Kidney (tissue), 14 donors: ENCODE results near the gene ZNF630. TPM values are rescaled to one million over a fixed set of nuclear protein-coding genes. Genes with fewer than 3 reads are reported as not detected.
"Not testable (repeated sequence)": the region's sequence is repeated elsewhere in the genome, so short reads cannot be mapped to it uniquely, and the experiment has no call there.

Source experiments
- DNase-seq, 5 donors: peaks; one replicate each; pipeline ENCODE4 v3.0.0-alpha.2; 2013 to 2020
- FAIRE-seq: peaks from 2 replicates; lab custom pipeline; 2012; peaks lifted over from hg19 to GRCh38; lab: Jason Lieb, UNC
- H3K27ac ChIP-seq, 2 donors: one replicate each; pipeline ENCODE4 v1.7.0; 2013; ENCODE audit warnings: low read depth in 2 of 2, low read length in 2 of 2, inconsistent platforms in 1 of 2
- H3K27me3 ChIP-seq: one replicate; pipeline ENCODE4 v1.7.1; 2013; ENCODE audit warnings: low read length, inconsistent platforms; ENCODE audit not compliant: control insufficient read depth, insufficient read depth
- H3K36me3 ChIP-seq, 3 donors: one replicate each; pipeline versions ENCODE4 v1.7.0 to v1.7.1; 2013; ENCODE audit warnings: low read length in 3 of 3, control low read depth in 1 of 3, inconsistent platforms in 1 of 3; ENCODE audit not compliant: insufficient read depth in 3 of 3, control insufficient read depth in 2 of 3
- H3K4me1 ChIP-seq, 3 donors: one replicate each; pipeline versions ENCODE4 v1.7.0 to v1.7.1; 2013; ENCODE audit warnings: low read length in 3 of 3, inconsistent platforms in 1 of 3, low read depth in 1 of 3; ENCODE audit not compliant: control insufficient read depth in 2 of 3, insufficient read depth in 2 of 3
- H3K4me3 ChIP-seq, 3 donors: one replicate each; pipeline versions ENCODE4 v1.7.0 to v1.8.1; 2013; ENCODE audit warnings: low read length in 3 of 3, control low read depth in 1 of 3, inconsistent platforms in 1 of 3
- H3K9ac ChIP-seq, 3 donors: one replicate each; pipeline versions ENCODE4 v1.7.0 to v1.7.1; 2013; ENCODE audit warnings: low read length in 3 of 3, control low read depth in 1 of 3, inconsistent platforms in 1 of 3
- H3K9me3 ChIP-seq, 3 donors: one replicate each; pipeline versions ENCODE4 v1.7.0 to v1.7.1; 2013; ENCODE audit warnings: low read length in 3 of 3, control low read depth in 1 of 3, inconsistent platforms in 1 of 3; ENCODE audit not compliant: control insufficient read depth in 2 of 3, insufficient read depth in 1 of 3
- CTCF ChIP-seq: IDR thresholded peaks from 3 replicates; pipeline ENCODE4 v1.5.1; 2012; ENCODE audit warnings: mild to moderate bottlenecking, moderate library complexity, borderline replicate concordance; ENCODE audit not compliant: insufficient read depth; ENCODE audit errors: extremely low read depth
- intact Hi-C: fragments of 100-400 bp; cut with DNase I; formaldehyde crosslinking; loops from one replicate; pipeline ENCODE4 v1.11.1; 2022
- polyA plus RNA-seq: library from polyadenylated mRNA; stranded (reverse); fragments of 350-450 nt; fragmentation: Illumina TruSeq; extraction: RNeasy Lipid Tissue Mini Kit (QIAGEN cat#74804); gene quantifications from one replicate; pipeline ENCODE4 v1.2.3, GENCODE V29; 2014; ENCODE audit warnings: low read depth, low replicate concordance; ENCODE audit not compliant: insufficient read depth
- total RNA-seq: library from RNA; stranded (reverse); fragmentation: NEBNext Ultra II Directional; extraction: Animal tissue kit (Norgen Biotek cat#: 25700); gene quantifications from one replicate; pipeline ENCODE4 v1.2.1, GENCODE V29; 2021
- donor health status: control.
- donor health status: control.
- donor health status: control.
- donor health status: control.
- donor health status: control.
- donor health status: DM: yes; HTN: yes; CAD: no.
- donor health status: Normal renal cell carcinoma (clear cell type).

ZNF630 gene
- total and polyA plus RNA-seq, 2 donors from 2014 or later: 3.2 to 3.3 TPM

GRCh38 chrX:48030237-48030636 is 41.2 kb downstream of the ZNF630 start:
- H3K9ac ChIP-seq: no peak overlapping the region
- no peak for TF ChIP-seq CTCF
- no peak for FAIRE-seq
- intact Hi-C loops: no loop called here
- H3K27ac ChIP-seq: no peak overlapping the region
- H3K36me3 ChIP-seq: no peaks in the 10 kb centered on the region
- no peaks in the 10 kb centered on the region for H3K27me3 ChIP-seq
- no peak overlapping the region for H3K4me3 ChIP-seq
- no peaks in the 10 kb centered on the region for H3K9me3 ChIP-seq
- DNase-seq: no peak
- no peaks in the 10 kb centered on the region for H3K4me1 ChIP-seq

- H3K9ac ChIP-seq: no peak overlapping the region
- TF ChIP-seq CTCF: no peak
- intact Hi-C loops: no loop called here
- no peak for FAIRE-seq
- H3K27ac ChIP-seq: no peak overlapping the region
- H3K9me3 ChIP-seq: no peaks in the 10 kb centered on the region
- no peak overlapping the region for H3K4me3 ChIP-seq
- no peak for DNase-seq
- no peaks in the 10 kb centered on the region for H3K4me1 ChIP-seq
- no peaks in the 10 kb centered on the region for H3K27me3 ChIP-seq
- no peaks in the 10 kb centered on the region for H3K36me3 ChIP-seq
These were observed 43.3 kb downstream of the ZNF630 start for GRCh38 chrX:48028091-48028490.

- H3K27me3 ChIP-seq, DNase-seq, H3K9me3 ChIP-seq, intact Hi-C loops, H3K9ac ChIP-seq, H3K4me1 ChIP-seq, FAIRE-seq, H3K27ac ChIP-seq, H3K4me3 ChIP-seq, H3K36me3 ChIP-seq: not testable (repeated sequence)
These were observed 43.9 kb downstream of the ZNF630 start for GRCh38 chrX:48027545-48027944.

GRCh38 chrX:48025561-48025960 is 45.9 kb downstream of the ZNF630 start:
- Histone ChIP-seq H3K27ac (no peak overlapping the region), H3K27me3 (no peaks in the 10 kb centered on the region), H3K4me3 (no peak overlapping the region), H3K36me3 (no peaks in the 10 kb centered on the region), H3K9ac (no peak overlapping the region), H3K4me1 (no peaks in the 10 kb centered on the region), H3K9me3 (no peaks in the 10 kb centered on the region)
- FAIRE-seq: peak; percentile 85
- peak in 3 of 5 donors; percentile 38 to 81 (median 69) for DNase-seq
- peak; percentile 65 for TF ChIP-seq CTCF
- intact Hi-C loops: no loop called here
